ENCODE data around the gene SVOPL.
"Not testable (repeated sequence)": the region's sequence is repeated elsewhere in the genome, so short reads cannot be mapped to it uniquely, and the experiment has no call there.

SVOPL gene

GRCh38 chr7:138701537-138701923 lies 368 bp upstream of the SVOPL start:
- no peak for DNase-seq (ENCODE audit: low read depth)

GRCh38 chr7:138699661-138700060 lies 1.5 kb downstream of the SVOPL start:
- DNase-seq (ENCODE audit: low read depth), result no peak

GRCh38 chr7:138698281-138698680 lies 2.9 kb downstream of the SVOPL start:
- DNase-seq (ENCODE audit: low read depth), result no peak

- DNase-seq (ENCODE audit: low read depth), result no peak
Observed at GRCh38 chr7:138697535-138698182, 3.5 kb downstream of the SVOPL start.

- not testable (repeated sequence) for DNase-seq (ENCODE audit: low read depth)
Observed at GRCh38 chr7:138695776-138696175, 5.4 kb downstream of the SVOPL start.

- DNase-seq (ENCODE audit: low read depth), result no peak
Observed at GRCh38 chr7:138695106-138695505, 6.1 kb downstream of the SVOPL start.

GRCh38 chr7:138691178-138691577 lies 10.0 kb downstream of the SVOPL start:
- no peak for DNase-seq (ENCODE audit: low read depth)

- DNase-seq (ENCODE audit: low read depth), result no peak
Observed at GRCh38 chr7:138690495-138690894, 10.7 kb downstream of the SVOPL start.

- DNase-seq (ENCODE audit: low read depth), result not testable (repeated sequence)
Observed at GRCh38 chr7:138688037-138688436, 13.1 kb downstream of the SVOPL start.

GRCh38 chr7:138684340-138684739 lies 16.8 kb downstream of the SVOPL start:
- DNase-seq (ENCODE audit: low read depth), result no peak

- no peak for DNase-seq (ENCODE audit: low read depth)
Observed at GRCh38 chr7:138679793-138680192, 21.4 kb downstream of the SVOPL start.

- DNase-seq (ENCODE audit: low read depth), result no peak
Observed at GRCh38 chr7:138670594-138670993, 30.6 kb downstream of the SVOPL start.

GRCh38 chr7:138669364-138669763 lies 31.8 kb downstream of the SVOPL start:
- no peak for DNase-seq (ENCODE audit: low read depth)

- no peak for DNase-seq (ENCODE audit: low read depth)
Observed at GRCh38 chr7:138668946-138669345, 32.2 kb downstream of the SVOPL start.

- no peak for DNase-seq (ENCODE audit: low read depth)
Observed at GRCh38 chr7:138668229-138668596, 32.9 kb downstream of the SVOPL start.

- DNase-seq (ENCODE audit: low read depth), result no peak
Observed at GRCh38 chr7:138667535-138668228, 33.5 kb downstream of the SVOPL start.

GRCh38 chr7:138666385-138666784 lies 34.8 kb downstream of the SVOPL start:
- no peak for DNase-seq (ENCODE audit: low read depth)

GRCh38 chr7:138665669-138666140 lies 35.5 kb downstream of the SVOPL start:
- no peak for DNase-seq (ENCODE audit: low read depth)

GRCh38 chr7:138665249-138665648 lies 35.9 kb downstream of the SVOPL start:
- no peak for DNase-seq (ENCODE audit: low read depth)

GRCh38 chr7:138663725-138664710 lies 37.1 kb downstream of the SVOPL start:
- no peak for DNase-seq (ENCODE audit: low read depth)

- no peak for DNase-seq (ENCODE audit: low read depth)
Observed at GRCh38 chr7:138662991-138663320, 38.2 kb downstream of the SVOPL start.

GRCh38 chr7:138662076-138662990 lies 38.8 kb downstream of the SVOPL start:
- DNase-seq (ENCODE audit: low read depth), result no peak
